ENCODE data around the gene D2HGDH.
"Not testable (repeated sequence)": the region's sequence is repeated elsewhere in the genome, so short reads cannot be mapped to it uniquely, and the experiment has no call there.

The D2HGDH gene

DNA sequence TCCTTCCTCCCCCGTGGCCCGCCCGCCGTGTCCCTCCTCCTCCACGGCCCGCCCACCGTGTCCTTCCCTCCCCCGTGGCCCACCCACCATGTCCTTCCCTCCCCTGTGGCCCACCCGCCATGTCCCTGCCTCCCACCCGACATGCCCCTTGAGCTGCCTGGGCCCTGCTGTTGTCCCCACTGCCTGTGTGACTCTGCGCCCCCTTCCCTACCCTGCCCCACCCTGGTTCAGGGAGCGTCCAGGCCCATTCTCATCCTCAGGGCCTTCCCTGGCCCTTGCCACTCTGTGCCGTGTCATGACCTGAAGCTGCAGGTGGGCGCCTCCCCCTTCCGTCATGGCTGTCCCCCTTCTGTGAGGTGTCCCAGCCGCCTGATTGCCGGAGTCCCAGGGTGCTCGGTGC is 20.7 kb downstream of the D2HGDH start:
- TF ChIP-seq ARNT (IDR thresholded peaks at IDR 0.05) (no peak), FOXA1 (IDR thresholded peaks at IDR 0.05) (no peak), ZNF384 (IDR thresholded peaks at IDR 0.05) (no peak), TARDBP (IDR thresholded peaks at IDR 0.05) (no peak), SP1 (IDR thresholded peaks at IDR 0.05) (no peak), PKNOX1 (IDR thresholded peaks at IDR 0.05) (no peak), FOXM1 (IDR thresholded peaks at IDR 0.05; ENCODE audit: borderline replicate concordance) (no peak), SUZ12 (IDR thresholded peaks at IDR 0.05) (no peak), NFRKB (IDR thresholded peaks at IDR 0.05) (no peak), FOXK2 (IDR thresholded peaks at IDR 0.05) (no peak), BHLHE40 (IDR thresholded peaks at IDR 0.05; ENCODE audit: borderline replicate concordance) (no peak), HDGF (IDR thresholded peaks at IDR 0.05; ENCODE audit: borderline replicate concordance) (no peak), ELF4 (IDR thresholded peaks at IDR 0.05) (no peak), CTBP1 (IDR thresholded peaks at IDR 0.05; ENCODE audit: borderline replicate concordance) (no peak), LEF1 (IDR thresholded peaks at IDR 0.05; ENCODE audit: borderline replicate concordance) (no peak), L3MBTL2 (conservative IDR thresholded peaks at IDR 0.05) (no peak)
- no peak for DNase-seq (ENCODE audit: extremely low spot score)
- CTCF ChIA-PET: no interaction called here
- POLR2A ChIA-PET: no interaction called here

DNA sequence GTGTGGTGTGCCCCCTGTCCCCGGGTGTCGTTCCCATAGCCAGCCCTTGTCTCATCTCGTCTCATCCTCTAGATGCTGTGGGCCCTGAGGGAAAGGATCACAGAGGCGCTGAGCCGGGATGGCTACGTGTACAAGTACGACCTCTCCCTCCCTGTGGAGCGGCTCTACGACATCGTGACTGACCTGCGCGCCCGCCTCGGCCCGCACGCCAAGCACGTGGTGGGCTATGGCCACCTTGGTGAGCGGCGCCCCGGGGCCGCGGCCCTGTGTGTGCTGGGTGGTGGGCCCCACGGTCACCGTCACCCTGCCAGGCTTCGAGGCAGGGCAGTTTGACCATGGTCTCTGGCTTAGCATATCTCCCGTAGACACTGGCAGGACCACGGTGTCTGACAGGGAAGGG is 21.3 kb downstream of the D2HGDH start:
- TF ChIP-seq SUZ12 (IDR thresholded peaks at IDR 0.05) (no peak), FOXA1 (IDR thresholded peaks at IDR 0.05) (no peak), NFRKB (IDR thresholded peaks at IDR 0.05) (no peak), SP1 (IDR thresholded peaks at IDR 0.05) (no peak), BHLHE40 (IDR thresholded peaks at IDR 0.05; ENCODE audit: borderline replicate concordance) (no peak), TARDBP (IDR thresholded peaks at IDR 0.05) (no peak), PKNOX1 (IDR thresholded peaks at IDR 0.05) (no peak), ZNF384 (IDR thresholded peaks at IDR 0.05) (no peak)
- CTCF ChIA-PET: no interaction called here
- no peak for DNase-seq (ENCODE audit: extremely low spot score)
- POLR2A ChIA-PET: no interaction called here

DNA sequence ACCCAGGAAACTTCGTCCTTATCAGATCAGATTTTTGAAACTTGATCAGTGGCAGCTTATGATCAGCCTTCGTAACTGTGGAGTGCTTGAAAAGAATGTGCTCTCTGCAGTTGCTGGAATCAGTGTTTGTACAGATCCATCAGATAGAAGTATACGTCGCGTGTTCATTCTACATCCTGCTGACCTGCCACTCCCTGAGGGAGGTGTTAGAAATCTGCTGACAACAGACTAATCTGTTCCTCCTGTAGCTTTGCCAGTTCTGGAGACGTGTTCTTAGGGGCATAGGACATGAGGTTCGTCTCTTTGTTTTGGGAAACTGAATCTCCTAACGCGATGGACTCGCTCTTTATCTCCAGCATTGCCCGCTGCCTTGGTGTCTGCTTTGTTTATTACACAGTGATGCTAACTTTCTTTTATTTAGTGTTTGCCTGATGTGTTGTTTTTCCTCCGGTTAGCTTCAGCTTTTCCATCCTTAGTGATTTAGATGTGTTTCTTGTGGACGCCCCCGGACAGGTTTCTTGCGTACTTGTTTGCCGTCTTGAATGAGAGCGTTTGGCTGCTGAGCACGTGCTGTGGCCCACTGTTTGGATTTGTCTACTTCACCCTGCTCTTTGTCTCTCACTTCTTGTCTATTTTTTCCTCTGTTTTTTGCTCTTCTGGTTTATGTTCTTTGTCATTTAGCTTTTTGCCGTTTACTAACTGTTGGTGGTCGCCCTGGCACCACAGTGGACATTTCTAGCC is 24.8 kb downstream of the D2HGDH start:
- ChIA-PET POLR2A (no interaction called here), CTCF (no interaction called here)
- no peak for DNase-seq (ENCODE audit: extremely low spot score)
- TF ChIP-seq L3MBTL2 (conservative IDR thresholded peaks at IDR 0.05) (no peak), FOXM1 (IDR thresholded peaks at IDR 0.05; ENCODE audit: borderline replicate concordance) (no peak), LEF1 (IDR thresholded peaks at IDR 0.05; ENCODE audit: borderline replicate concordance) (no peak), FOXK2 (IDR thresholded peaks at IDR 0.05) (no peak), FOXA1 (IDR thresholded peaks at IDR 0.05) (no peak), SP1 (IDR thresholded peaks at IDR 0.05) (no peak), SUZ12 (IDR thresholded peaks at IDR 0.05) (no peak), HDGF (IDR thresholded peaks at IDR 0.05; ENCODE audit: borderline replicate concordance) (no peak), PKNOX1 (IDR thresholded peaks at IDR 0.05) (no peak), ZNF384 (IDR thresholded peaks at IDR 0.05) (no peak), ARNT (IDR thresholded peaks at IDR 0.05) (no peak), TARDBP (IDR thresholded peaks at IDR 0.05) (no peak), NFRKB (IDR thresholded peaks at IDR 0.05) (no peak), ELF4 (IDR thresholded peaks at IDR 0.05) (no peak)

DNA sequence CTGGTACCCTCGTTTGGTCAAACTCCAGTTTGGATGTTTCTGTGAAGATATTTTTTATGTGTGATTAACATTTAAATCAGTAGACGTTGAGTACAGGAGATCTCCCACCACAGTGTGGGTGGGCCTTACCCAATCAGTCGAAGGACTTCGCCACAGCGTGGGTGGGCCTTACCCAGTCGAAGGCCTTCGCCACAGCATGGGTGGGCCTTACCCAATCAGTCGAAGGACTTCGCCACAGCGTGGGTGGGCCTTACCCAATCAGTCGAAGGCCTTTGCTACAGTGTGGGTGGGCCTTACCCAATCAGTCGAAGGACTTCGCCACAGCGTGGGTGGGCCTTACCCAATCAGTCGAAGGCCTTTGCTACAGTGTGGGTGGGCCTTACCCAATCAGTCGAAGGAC is 25.5 kb downstream of the D2HGDH start:
- DNase-seq (ENCODE audit: extremely low spot score); POLR2A ChIA-PET; CTCF ChIA-PET: not testable (repeated sequence)

GRCh38 chr2:241760301-241760771 is 25.9 kb downstream of the D2HGDH start:
- ChIA-PET POLR2A (no interaction called here), CTCF (no interaction called here)
- TF ChIP-seq FOXM1 (IDR thresholded peaks at IDR 0.05; ENCODE audit: borderline replicate concordance) (peak; percentile 94), FOXK2 (IDR thresholded peaks at IDR 0.05) (no peak), CTBP1 (IDR thresholded peaks at IDR 0.05; ENCODE audit: borderline replicate concordance) (no peak), TARDBP (IDR thresholded peaks at IDR 0.05) (no peak)
- no peak for DNase-seq (ENCODE audit: extremely low spot score)

DNA sequence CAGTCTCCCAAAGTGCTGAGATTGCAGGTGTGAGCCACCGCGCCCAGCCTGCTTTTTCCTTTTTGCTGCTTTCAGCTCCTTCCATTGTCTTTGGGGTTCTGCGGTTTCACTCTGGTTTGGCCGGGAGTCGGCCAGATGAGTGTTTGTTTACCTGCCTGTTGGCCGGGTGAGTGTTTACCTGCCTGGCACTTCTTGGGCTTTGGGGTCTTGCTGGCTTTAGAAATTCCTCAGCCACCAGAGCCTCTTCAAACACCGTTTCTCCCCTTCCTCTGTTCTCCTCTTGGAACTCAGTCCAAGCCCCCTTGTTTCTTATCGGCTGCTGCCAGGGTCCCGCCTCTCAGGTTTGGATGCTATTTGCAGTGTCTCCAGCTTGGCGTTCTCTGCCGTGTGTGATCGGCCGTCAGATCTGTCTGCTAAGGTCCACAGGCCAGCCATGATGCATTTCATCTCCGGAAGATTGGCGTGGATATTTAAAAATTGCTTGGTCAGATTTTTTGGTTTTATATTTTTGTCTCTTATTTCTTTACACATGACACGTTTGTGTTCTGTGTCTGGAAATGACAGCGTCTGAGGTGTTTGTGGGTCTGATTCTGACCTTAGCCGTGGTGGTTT is 28.0 kb downstream of the D2HGDH start:
- TF ChIP-seq L3MBTL2 (conservative IDR thresholded peaks at IDR 0.05) (no peak), NFRKB (IDR thresholded peaks at IDR 0.05) (no peak), BHLHE40 (IDR thresholded peaks at IDR 0.05; ENCODE audit: borderline replicate concordance) (no peak), ZNF384 (IDR thresholded peaks at IDR 0.05) (no peak), FOXA1 (IDR thresholded peaks at IDR 0.05) (no peak), CTBP1 (IDR thresholded peaks at IDR 0.05; ENCODE audit: borderline replicate concordance) (no peak), ELF4 (IDR thresholded peaks at IDR 0.05) (no peak), FOXM1 (IDR thresholded peaks at IDR 0.05; ENCODE audit: borderline replicate concordance) (no peak), TARDBP (IDR thresholded peaks at IDR 0.05) (no peak), LEF1 (IDR thresholded peaks at IDR 0.05; ENCODE audit: borderline replicate concordance) (no peak), SUZ12 (IDR thresholded peaks at IDR 0.05) (no peak), SP1 (IDR thresholded peaks at IDR 0.05) (no peak), HDGF (IDR thresholded peaks at IDR 0.05; ENCODE audit: borderline replicate concordance) (no peak), FOXK2 (IDR thresholded peaks at IDR 0.05) (no peak)
- POLR2A ChIA-PET: no interaction called here
- no peak for DNase-seq (ENCODE audit: extremely low spot score)

More for the DNA sequence above, 28.0 kb downstream of the D2HGDH start:
- CTCF ChIA-PET: no interaction called here
